ENCODE data around the gene MRPL46.

DNA sequence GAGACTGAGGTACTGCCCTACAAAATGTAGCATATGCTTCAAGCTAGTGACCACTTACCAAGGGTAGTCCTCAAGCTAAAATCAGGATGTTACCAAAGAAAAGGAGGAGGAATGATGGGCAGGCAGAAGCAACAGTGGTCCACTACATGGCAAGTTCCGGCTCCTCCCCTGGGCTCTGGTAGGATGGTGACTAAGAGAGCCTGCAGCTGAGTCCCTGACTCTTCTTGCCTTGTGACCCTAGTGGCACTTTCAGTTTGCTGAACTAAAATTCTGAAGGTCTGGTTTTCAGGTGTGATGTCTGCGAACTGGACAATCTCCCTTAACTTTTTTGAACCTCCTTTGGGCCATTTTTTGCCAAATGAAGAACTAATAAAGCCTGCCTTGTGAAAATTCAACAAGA lies 40.9 kb downstream of the MRPL46 start:
- no peak for TF ChIP-seq ATF1 (CRISPR knock-in tag; IDR thresholded peaks at IDR 0.05)
- TF ChIP-seq MYC (CRISPR knock-in tag; IDR thresholded peaks at IDR 0.05; ENCODE audit: borderline replicate concordance), result no peak
- TF ChIP-seq, protein P1, sequence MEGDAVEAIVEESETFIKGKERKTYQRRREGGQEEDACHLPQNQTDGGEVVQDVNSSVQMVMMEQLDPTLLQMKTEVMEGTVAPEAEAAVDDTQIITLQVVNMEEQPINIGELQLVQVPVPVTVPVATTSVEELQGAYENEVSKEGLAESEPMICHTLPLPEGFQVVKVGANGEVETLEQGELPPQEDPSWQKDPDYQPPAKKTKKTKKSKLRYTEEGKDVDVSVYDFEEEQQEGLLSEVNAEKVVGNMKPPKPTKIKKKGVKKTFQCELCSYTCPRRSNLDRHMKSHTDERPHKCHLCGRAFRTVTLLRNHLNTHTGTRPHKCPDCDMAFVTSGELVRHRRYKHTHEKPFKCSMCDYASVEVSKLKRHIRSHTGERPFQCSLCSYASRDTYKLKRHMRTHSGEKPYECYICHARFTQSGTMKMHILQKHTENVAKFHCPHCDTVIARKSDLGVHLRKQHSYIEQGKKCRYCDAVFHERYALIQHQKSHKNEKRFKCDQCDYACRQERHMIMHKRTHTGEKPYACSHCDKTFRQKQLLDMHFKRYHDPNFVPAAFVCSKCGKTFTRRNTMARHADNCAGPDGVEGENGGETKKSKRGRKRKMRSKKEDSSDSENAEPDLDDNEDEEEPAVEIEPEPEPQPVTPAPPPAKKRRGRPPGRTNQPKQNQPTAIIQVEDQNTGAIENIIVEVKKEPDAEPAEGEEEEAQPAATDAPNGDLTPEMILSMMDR (CRISPR knock-in tag; IDR thresholded peaks at IDR 0.05), result no peak
- TF ChIP-seq ZFX (CRISPR knock-in tag; IDR thresholded peaks at IDR 0.05; ENCODE audit: low read depth), result no peak
- no peak for TF ChIP-seq RAD51 (IDR thresholded peaks at IDR 0.05; ENCODE audit: borderline replicate concordance)
- TF ChIP-seq, protein P2, sequence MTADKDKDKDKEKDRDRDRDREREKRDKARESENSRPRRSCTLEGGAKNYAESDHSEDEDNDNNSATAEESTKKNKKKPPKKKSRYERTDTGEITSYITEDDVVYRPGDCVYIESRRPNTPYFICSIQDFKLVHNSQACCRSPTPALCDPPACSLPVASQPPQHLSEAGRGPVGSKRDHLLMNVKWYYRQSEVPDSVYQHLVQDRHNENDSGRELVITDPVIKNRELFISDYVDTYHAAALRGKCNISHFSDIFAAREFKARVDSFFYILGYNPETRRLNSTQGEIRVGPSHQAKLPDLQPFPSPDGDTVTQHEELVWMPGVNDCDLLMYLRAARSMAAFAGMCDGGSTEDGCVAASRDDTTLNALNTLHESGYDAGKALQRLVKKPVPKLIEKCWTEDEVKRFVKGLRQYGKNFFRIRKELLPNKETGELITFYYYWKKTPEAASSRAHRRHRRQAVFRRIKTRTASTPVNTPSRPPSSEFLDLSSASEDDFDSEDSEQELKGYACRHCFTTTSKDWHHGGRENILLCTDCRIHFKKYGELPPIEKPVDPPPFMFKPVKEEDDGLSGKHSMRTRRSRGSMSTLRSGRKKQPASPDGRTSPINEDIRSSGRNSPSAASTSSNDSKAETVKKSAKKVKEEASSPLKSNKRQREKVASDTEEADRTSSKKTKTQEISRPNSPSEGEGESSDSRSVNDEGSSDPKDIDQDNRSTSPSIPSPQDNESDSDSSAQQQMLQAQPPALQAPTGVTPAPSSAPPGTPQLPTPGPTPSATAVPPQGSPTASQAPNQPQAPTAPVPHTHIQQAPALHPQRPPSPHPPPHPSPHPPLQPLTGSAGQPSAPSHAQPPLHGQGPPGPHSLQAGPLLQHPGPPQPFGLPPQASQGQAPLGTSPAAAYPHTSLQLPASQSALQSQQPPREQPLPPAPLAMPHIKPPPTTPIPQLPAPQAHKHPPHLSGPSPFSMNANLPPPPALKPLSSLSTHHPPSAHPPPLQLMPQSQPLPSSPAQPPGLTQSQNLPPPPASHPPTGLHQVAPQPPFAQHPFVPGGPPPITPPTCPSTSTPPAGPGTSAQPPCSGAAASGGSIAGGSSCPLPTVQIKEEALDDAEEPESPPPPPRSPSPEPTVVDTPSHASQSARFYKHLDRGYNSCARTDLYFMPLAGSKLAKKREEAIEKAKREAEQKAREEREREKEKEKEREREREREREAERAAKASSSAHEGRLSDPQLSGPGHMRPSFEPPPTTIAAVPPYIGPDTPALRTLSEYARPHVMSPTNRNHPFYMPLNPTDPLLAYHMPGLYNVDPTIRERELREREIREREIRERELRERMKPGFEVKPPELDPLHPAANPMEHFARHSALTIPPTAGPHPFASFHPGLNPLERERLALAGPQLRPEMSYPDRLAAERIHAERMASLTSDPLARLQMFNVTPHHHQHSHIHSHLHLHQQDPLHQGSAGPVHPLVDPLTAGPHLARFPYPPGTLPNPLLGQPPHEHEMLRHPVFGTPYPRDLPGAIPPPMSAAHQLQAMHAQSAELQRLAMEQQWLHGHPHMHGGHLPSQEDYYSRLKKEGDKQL (CRISPR knock-in tag; IDR thresholded peaks at IDR 0.05; ENCODE audit: low read depth), result no peak
- no peak for TF ChIP-seq ZNF776 (CRISPR knock-in tag; IDR thresholded peaks at IDR 0.05)
